HepG2 (cell line): ENCODE results near the gene OPRL1. TPM values are rescaled to one million over a fixed set of nuclear protein-coding genes. Genes with fewer than 3 reads are reported as not detected.

Source experiments
- ELF4 ChIP-seq: sonication (generic); formaldehyde crosslinking; IDR thresholded peaks from 2 replicates; pipeline ENCODE4 v1.5.0; 2020; ENCODE audit warnings: missing genetic modification reagents, mild to moderate bottlenecking, moderate library complexity, borderline replicate concordance
- HNF4A ChIP-seq: sonication (generic); formaldehyde crosslinking; IDR thresholded peaks from 2 replicates; pipeline ENCODE4 v1.4.0; 2020; ENCODE audit warnings: missing genetic modification reagents
- MEIS2 ChIP-seq: sonication (generic); formaldehyde crosslinking; IDR thresholded peaks from 2 replicates; pipeline ENCODE4 v1.9.0; 2021; ENCODE audit warnings: mild to moderate bottlenecking, missing genetic modification reagents
- PHF5A ChIP-seq: IDR thresholded peaks from one replicate; pipeline ENCODE4 v1.6.1; 2018; ENCODE audit warnings: low read depth, missing genetic modification reagents; ENCODE audit not compliant: unreplicated experiment
- RAD21 ChIP-seq: fragments of 450-650 bp; formaldehyde crosslinking; IDR thresholded peaks from 2 replicates; pipeline ENCODE4 v1.5.0; 2020; ENCODE audit warnings: mild to moderate bottlenecking
- SOX6 ChIP-seq, 2 experiments: fragments of 450-650 bp in 1 of 2; sonication (generic) in 1 of 2; formaldehyde crosslinking in 1 of 2; IDR thresholded peaks; 2 replicates each; pipeline versions ENCODE4 v1.4.0 to v1.6.1; 2017 to 2020; ENCODE audit warnings: antibody characterized with exemption in 1 of 2, mild to moderate bottlenecking in 1 of 2, missing genetic modification reagents in 1 of 2
- SP5 ChIP-seq: IDR thresholded peaks from 2 replicates; pipeline ENCODE4 v1.6.1; 2016; ENCODE audit warnings: low read depth, borderline replicate concordance
- ZBTB21 ChIP-seq: sonication (generic); formaldehyde crosslinking; IDR thresholded peaks from 2 replicates; pipeline ENCODE4 v1.4.0; 2020; ENCODE audit warnings: missing genetic modification reagents
- ZFP36L2 ChIP-seq: sonication (generic); formaldehyde crosslinking; IDR thresholded peaks from 2 replicates; pipeline ENCODE4 v1.4.0; 2020; ENCODE audit warnings: missing genetic modification reagents
- ZNF343 ChIP-seq: sonication (generic); formaldehyde crosslinking; IDR thresholded peaks from 2 replicates; pipeline ENCODE4 v1.4.0; 2020; ENCODE audit warnings: mild to moderate bottlenecking, missing genetic modification reagents
- ZNF382 ChIP-seq: sonication (generic); formaldehyde crosslinking; IDR thresholded peaks from 2 replicates; pipeline ENCODE4 v1.5.0; 2020; ENCODE audit warnings: missing genetic modification reagents, mild to moderate bottlenecking, borderline replicate concordance
- ZNF484 ChIP-seq: sonication (generic); formaldehyde crosslinking; IDR thresholded peaks from 2 replicates; pipeline ENCODE4 v1.5.1; 2020; ENCODE audit warnings: mild to moderate bottlenecking, low read depth, missing genetic modification reagents, borderline replicate concordance
- ZNF510 ChIP-seq: sonication (generic); formaldehyde crosslinking; IDR thresholded peaks from 2 replicates; pipeline ENCODE4 v1.4.0; 2020; ENCODE audit warnings: low read depth, mild to moderate bottlenecking, missing genetic modification reagents
- ZNF678 ChIP-seq: sonication (generic); formaldehyde crosslinking; IDR thresholded peaks from 2 replicates; pipeline ENCODE4 v1.4.0; 2020; ENCODE audit warnings: mild to moderate bottlenecking, missing genetic modification reagents
- polyA plus RNA-seq, 8 experiments: library from polyadenylated mRNA; depleted of rRNA in 3 of 8; stranded (reverse) in 7 of 8; unstranded in 1 of 8; fragments of >200 nt; fragmentation: Illumina TruSeq in 4 of 8; extraction: Trizol in 4 of 8; gene quantifications; 2 replicates each; pipeline versions ENCODE4 v1.2.1 to v1.2.3, GENCODE V29; 2011 to 2016; ENCODE audit warnings: low read depth in 4 of 8, missing spikeins in 1 of 8, mixed read lengths in 1 of 8; ENCODE audit not compliant: insufficient read depth in 1 of 8
- total RNA-seq, 5 experiments: library from RNA; depleted of rRNA; stranded (reverse); fragments of >200 nt; fragmentation: Illumina TruSeq; extraction: Trizol; gene quantifications; 2 replicates each; pipeline ENCODE4 v1.2.3, GENCODE V29; 2016; ENCODE audit warnings: low read depth in 1 of 5
- TF ChIP-seq, protein P1 (sequence below): sonication (generic); formaldehyde crosslinking; IDR thresholded peaks from 2 replicates; pipeline ENCODE4 v1.8.1; 2023; ENCODE audit warnings: mild to moderate bottlenecking, missing genetic modification reagents
- TF ChIP-seq, protein P2 (sequence below): sonication (generic); formaldehyde crosslinking; IDR thresholded peaks from 2 replicates; pipeline ENCODE4 v1.4.0; 2020; ENCODE audit warnings: low read depth, missing genetic modification reagents
- TF ChIP-seq, protein P3 (sequence below): fragments of 450-650 bp; IDR thresholded peaks from 2 replicates; pipeline ENCODE4 v1.6.1; 2017; ENCODE audit warnings: mild to moderate bottlenecking
- TF ChIP-seq, protein P4 (sequence below): sonication (generic); formaldehyde crosslinking; IDR thresholded peaks from 2 replicates; pipeline ENCODE4 v1.9.0; 2021; ENCODE audit warnings: missing genetic modification reagents, borderline replicate concordance
- TF ChIP-seq, protein P5 (sequence below): sonication (generic); formaldehyde crosslinking; IDR thresholded peaks from 2 replicates; pipeline ENCODE4 v1.4.0; 2020; ENCODE audit warnings: low read depth, mild to moderate bottlenecking, missing genetic modification reagents

The OPRL1 gene
- total and polyA plus RNA-seq, 2 of the 13 experiments (the other 11 are each of a cell fraction or from before 2014, with no cell fraction given): 0.35 to 0.71 TPM

DNA sequence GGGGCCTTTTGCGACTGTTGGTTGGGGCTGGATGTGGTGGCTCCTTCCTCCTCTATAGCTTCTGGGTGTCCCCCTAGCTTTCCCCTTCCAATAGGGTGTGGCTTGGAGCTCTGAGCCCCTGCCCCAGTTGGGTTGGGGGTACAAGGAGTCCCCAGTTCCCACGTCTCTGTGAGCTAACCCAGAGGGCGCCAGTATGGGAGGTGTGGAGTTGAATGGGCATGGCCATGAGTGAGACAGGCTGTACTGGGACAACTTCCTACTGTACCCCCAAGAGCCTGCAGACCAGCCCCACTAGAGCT, 42.7 kb upstream of the OPRL1 start (continued):
- TF ChIP-seq, protein P1, sequence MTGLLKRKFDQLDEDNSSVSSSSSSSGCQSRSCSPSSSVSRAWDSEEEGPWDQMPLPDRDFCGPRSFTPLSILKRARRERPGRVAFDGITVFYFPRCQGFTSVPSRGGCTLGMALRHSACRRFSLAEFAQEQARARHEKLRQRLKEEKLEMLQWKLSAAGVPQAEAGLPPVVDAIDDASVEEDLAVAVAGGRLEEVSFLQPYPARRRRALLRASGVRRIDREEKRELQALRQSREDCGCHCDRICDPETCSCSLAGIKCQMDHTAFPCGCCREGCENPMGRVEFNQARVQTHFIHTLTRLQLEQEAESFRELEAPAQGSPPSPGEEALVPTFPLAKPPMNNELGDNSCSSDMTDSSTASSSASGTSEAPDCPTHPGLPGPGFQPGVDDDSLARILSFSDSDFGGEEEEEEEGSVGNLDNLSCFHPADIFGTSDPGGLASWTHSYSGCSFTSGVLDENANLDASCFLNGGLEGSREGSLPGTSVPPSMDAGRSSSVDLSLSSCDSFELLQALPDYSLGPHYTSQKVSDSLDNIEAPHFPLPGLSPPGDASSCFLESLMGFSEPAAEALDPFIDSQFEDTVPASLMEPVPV: no peak
- 0 out of 2 replicates have a peak, but pooled peaks have one; percentile 39 for TF ChIP-seq ELF4
- TF ChIP-seq SOX6 (IDR thresholded peaks at IDR 0.05): no peak
- no peak for TF ChIP-seq SOX6 (CRISPR knock-in tag; IDR thresholded peaks at IDR 0.05)
- TF ChIP-seq, protein P2, sequence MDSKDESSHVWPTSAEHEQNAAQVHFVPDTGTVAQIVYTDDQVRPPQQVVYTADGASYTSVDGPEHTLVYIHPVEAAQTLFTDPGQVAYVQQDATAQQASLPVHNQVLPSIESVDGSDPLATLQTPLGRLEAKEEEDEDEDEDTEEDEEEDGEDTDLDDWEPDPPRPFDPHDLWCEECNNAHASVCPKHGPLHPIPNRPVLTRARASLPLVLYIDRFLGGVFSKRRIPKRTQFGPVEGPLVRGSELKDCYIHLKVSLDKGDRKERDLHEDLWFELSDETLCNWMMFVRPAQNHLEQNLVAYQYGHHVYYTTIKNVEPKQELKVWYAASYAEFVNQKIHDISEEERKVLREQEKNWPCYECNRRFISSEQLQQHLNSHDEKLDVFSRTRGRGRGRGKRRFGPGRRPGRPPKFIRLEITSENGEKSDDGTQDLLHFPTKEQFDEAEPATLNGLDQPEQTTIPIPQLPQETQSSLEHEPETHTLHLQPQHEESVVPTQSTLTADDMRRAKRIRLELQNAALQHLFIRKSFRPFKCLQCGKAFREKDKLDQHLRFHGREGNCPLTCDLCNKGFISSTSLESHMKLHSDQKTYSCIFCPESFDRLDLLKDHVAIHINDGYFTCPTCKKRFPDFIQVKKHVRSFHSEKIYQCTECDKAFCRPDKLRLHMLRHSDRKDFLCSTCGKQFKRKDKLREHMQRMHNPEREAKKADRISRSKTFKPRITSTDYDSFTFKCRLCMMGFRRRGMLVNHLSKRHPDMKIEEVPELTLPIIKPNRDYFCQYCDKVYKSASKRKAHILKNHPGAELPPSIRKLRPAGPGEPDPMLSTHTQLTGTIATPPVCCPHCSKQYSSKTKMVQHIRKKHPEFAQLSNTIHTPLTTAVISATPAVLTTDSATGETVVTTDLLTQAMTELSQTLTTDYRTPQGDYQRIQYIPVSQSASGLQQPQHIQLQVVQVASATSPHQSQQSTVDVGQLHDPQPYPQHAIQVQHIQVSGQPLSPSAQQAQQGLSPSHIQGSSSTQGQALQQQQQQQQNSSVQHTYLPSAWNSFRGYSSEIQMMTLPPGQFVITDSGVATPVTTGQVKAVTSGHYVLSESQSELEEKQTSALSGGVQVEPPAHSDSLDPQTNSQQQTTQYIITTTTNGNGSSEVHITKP (CRISPR knock-in tag): no peak
- no peak; the same call in 1 of the 2 replicates for TF ChIP-seq MEIS2 (CRISPR knock-in tag)
- no peak for TF ChIP-seq HNF4A (CRISPR knock-in tag)
- TF ChIP-seq, protein P3, sequence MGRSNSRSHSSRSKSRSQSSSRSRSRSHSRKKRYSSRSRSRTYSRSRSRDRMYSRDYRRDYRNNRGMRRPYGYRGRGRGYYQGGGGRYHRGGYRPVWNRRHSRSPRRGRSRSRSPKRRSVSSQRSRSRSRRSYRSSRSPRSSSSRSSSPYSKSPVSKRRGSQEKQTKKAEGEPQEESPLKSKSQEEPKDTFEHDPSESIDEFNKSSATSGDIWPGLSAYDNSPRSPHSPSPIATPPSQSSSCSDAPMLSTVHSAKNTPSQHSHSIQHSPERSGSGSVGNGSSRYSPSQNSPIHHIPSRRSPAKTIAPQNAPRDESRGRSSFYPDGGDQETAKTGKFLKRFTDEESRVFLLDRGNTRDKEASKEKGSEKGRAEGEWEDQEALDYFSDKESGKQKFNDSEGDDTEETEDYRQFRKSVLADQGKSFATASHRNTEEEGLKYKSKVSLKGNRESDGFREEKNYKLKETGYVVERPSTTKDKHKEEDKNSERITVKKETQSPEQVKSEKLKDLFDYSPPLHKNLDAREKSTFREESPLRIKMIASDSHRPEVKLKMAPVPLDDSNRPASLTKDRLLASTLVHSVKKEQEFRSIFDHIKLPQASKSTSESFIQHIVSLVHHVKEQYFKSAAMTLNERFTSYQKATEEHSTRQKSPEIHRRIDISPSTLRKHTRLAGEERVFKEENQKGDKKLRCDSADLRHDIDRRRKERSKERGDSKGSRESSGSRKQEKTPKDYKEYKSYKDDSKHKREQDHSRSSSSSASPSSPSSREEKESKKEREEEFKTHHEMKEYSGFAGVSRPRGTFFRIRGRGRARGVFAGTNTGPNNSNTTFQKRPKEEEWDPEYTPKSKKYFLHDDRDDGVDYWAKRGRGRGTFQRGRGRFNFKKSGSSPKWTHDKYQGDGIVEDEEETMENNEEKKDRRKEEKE: no peak
- TF ChIP-seq ZNF382 (CRISPR knock-in tag): no peak
- TF ChIP-seq, protein P4, sequence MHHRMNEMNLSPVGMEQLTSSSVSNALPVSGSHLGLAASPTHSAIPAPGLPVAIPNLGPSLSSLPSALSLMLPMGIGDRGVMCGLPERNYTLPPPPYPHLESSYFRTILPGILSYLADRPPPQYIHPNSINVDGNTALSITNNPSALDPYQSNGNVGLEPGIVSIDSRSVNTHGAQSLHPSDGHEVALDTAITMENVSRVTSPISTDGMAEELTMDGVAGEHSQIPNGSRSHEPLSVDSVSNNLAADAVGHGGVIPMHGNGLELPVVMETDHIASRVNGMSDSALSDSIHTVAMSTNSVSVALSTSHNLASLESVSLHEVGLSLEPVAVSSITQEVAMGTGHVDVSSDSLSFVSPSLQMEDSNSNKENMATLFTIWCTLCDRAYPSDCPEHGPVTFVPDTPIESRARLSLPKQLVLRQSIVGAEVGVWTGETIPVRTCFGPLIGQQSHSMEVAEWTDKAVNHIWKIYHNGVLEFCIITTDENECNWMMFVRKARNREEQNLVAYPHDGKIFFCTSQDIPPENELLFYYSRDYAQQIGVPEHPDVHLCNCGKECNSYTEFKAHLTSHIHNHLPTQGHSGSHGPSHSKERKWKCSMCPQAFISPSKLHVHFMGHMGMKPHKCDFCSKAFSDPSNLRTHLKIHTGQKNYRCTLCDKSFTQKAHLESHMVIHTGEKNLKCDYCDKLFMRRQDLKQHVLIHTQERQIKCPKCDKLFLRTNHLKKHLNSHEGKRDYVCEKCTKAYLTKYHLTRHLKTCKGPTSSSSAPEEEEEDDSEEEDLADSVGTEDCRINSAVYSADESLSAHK (CRISPR knock-in tag): no peak
- TF ChIP-seq RAD21 (CRISPR knock-in tag): peak; percentile 0; the same call in 1 of the 2 replicates
- TF ChIP-seq ZNF510 (CRISPR knock-in tag): 0 out of 2 replicates have a peak, but pooled peaks have one; percentile 54
- TF ChIP-seq ZNF484 (CRISPR knock-in tag): no peak
- TF ChIP-seq ZBTB21 (CRISPR knock-in tag): no peak
- no peak for TF ChIP-seq ZFP36L2 (CRISPR knock-in tag)
- TF ChIP-seq, protein P5, sequence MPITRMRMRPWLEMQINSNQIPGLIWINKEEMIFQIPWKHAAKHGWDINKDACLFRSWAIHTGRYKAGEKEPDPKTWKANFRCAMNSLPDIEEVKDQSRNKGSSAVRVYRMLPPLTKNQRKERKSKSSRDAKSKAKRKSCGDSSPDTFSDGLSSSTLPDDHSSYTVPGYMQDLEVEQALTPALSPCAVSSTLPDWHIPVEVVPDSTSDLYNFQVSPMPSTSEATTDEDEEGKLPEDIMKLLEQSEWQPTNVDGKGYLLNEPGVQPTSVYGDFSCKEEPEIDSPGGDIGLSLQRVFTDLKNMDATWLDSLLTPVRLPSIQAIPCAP (CRISPR knock-in tag): no peak
- peak; percentile 6; the same call in 1 of the 2 replicates for TF ChIP-seq ZNF678 (CRISPR knock-in tag)
- TF ChIP-seq ZNF343 (CRISPR knock-in tag): no peak
- TF ChIP-seq PHF5A (CRISPR knock-in tag): no peak
- TF ChIP-seq SP5: no peak
